HCT116 (cell line): ENCODE measurements around the gene LMBR1L. TPM values are rescaled to one million over a fixed set of nuclear protein-coding genes. Genes with fewer than 3 reads are reported as not detected.

ENCODE experiments used
- ATAC-seq: fragments of 200-7000 bp; cut with Tn5 transposase; 2 replicates; pipeline ENCODE4 v1.9.1; 2020; ENCODE audit warnings: mild to moderate bottlenecking, moderate library complexity
- BruUV-seq: library from RNA; stranded (reverse); fragments of 400-500 nt; replicated peaks from 2 replicates; lab custom pipeline; 2021; lab: Mats Ljungman, UMichigan
- CTCF ChIA-PET: fragments of 300-600 bp; sonication (Branson Sonifier 250); formaldehyde crosslinking; loops from one replicate; lab custom pipeline; 2021; ENCODE audit warnings: antibody characterized with exemption; lab: Charles Lee
- POLR2A ChIA-PET: fragments of 300-600, 350-600 bp; sonication (Branson Sonifier 250); formaldehyde crosslinking; loops from one replicate; lab custom pipeline; 2021; ENCODE audit warnings: antibody characterized with exemption; lab: Charles Lee
- RAD21 ChIA-PET, 2 experiments: fragments of 300-600 bp; sonication (Branson Sonifier 250); formaldehyde crosslinking; loops; one replicate each; lab custom pipeline; 2023; ENCODE audit warnings: low total read pairs in 2 of 2; ENCODE audit not compliant: uncharacterized antibody in 2 of 2, unreplicated experiment in 2 of 2, low non-redundant PET in 1 of 2; lab: Charles Lee
- DNase-seq: peaks from one replicate; pipeline ENCODE4 v3.0.0-alpha.2; 2010; ENCODE audit warnings: low read depth, low spot score
- H2AFZ ChIP-seq: fragments of 200-600 bp; shearing (Covaris generic), sonication (generic); 2 replicates; pipeline ENCODE4 v1.6.1; 2017; ENCODE audit warnings: low read depth, mixed run types, mixed read lengths, antibody characterized with exemption, low read length; ENCODE audit not compliant: poor library complexity, severe bottlenecking
- H3K27ac ChIP-seq: 2 replicates; pipeline ENCODE4 v1.5.1; 2012; ENCODE audit warnings: low read depth, low read length
- H3K27me3 ChIP-seq: fragments of 200-600 bp; sonication (generic); 2 replicates; pipeline ENCODE4 v1.6.1; 2016; ENCODE audit warnings: mixed run types, low read length, mixed read lengths; ENCODE audit not compliant: insufficient read depth
- H3K36me3 ChIP-seq, 2 experiments: fragments of 200-500 bp in 1 of 2; fragments of 200-600 bp in 1 of 2; sonication (Bioruptor generic) in 1 of 2; sonication (generic) in 1 of 2; 2 replicates each; pipeline versions ENCODE4 v1.5.1 to v1.6.1; 2014 to 2016; ENCODE audit warnings: low read length in 2 of 2, inconsistent platforms in 1 of 2, mixed read lengths in 1 of 2, mixed run types in 1 of 2; ENCODE audit not compliant: insufficient read depth in 2 of 2, control insufficient read depth in 1 of 2
- H3K4me1 ChIP-seq, 2 experiments: fragments of 200-600 bp in 1 of 2; sonication (generic) in 1 of 2; 2 replicates each; pipeline versions ENCODE4 v1.5.1 to v1.6.1; 2012 to 2017; ENCODE audit warnings: low read length in 2 of 2, inconsistent platforms in 1 of 2, mild to moderate bottlenecking in 1 of 2, mixed read lengths in 1 of 2, mixed run types in 1 of 2, moderate library complexity in 1 of 2; ENCODE audit not compliant: insufficient read depth in 2 of 2, control insufficient read depth in 1 of 2
- H3K4me2 ChIP-seq: fragments of 200-600 bp; sonication (generic); 2 replicates; pipeline ENCODE4 v1.6.1; 2017; ENCODE audit warnings: mixed run types, low read length, mixed read lengths
- H3K4me3 ChIP-seq, 2 experiments: fragments of 200-600 bp in 1 of 2; sonication (generic) in 1 of 2; replicated peaks in 1 of 2; 2 replicates each; pipeline ENCODE4 v1.5.1; 2011 to 2016; ENCODE audit warnings: low read length in 2 of 2, control low read depth in 1 of 2, low read depth in 1 of 2, mild to moderate bottlenecking in 1 of 2, mixed read lengths in 1 of 2, mixed run types in 1 of 2
- H3K79me2 ChIP-seq: fragments of 200-600 bp; sonication (generic); 2 replicates; pipeline ENCODE4 v1.6.1; 2017; ENCODE audit warnings: mild to moderate bottlenecking, mixed run types, low read length, moderate library complexity, mixed read lengths; ENCODE audit not compliant: insufficient read depth
- H3K9ac ChIP-seq: fragments of 200-600 bp; sonication (generic); 2 replicates; pipeline ENCODE4 v1.6.1; 2016; ENCODE audit warnings: low read length, mixed read lengths
- H3K9me2 ChIP-seq: fragments of 200-600 bp; sonication (generic), shearing (Covaris generic); 2 replicates; pipeline ENCODE4 v1.6.1; 2017; ENCODE audit warnings: mixed run types, mild to moderate bottlenecking, moderate library complexity; ENCODE audit not compliant: insufficient read depth
- H3K9me3 ChIP-seq, 2 experiments: fragments of 200-500 bp in 1 of 2; fragments of 200-600 bp in 1 of 2; sonication (Bioruptor generic) in 1 of 2; sonication (generic) in 1 of 2; 2 replicates each; pipeline ENCODE4 v1.6.1; 2014 to 2017; ENCODE audit warnings: low read length in 2 of 2, mixed read lengths in 2 of 2, inconsistent platforms in 1 of 2, low read depth in 1 of 2, mild to moderate bottlenecking in 1 of 2, mixed run types in 1 of 2, moderate library complexity in 1 of 2; ENCODE audit not compliant: control insufficient read depth in 1 of 2, insufficient read depth in 1 of 2
- H4K20me1 ChIP-seq: fragments of 200-600 bp; sonication (generic), shearing (Covaris generic); 2 replicates; pipeline ENCODE4 v1.6.1; 2017; ENCODE audit warnings: mixed run types, mild to moderate bottlenecking, moderate library complexity; ENCODE audit not compliant: insufficient read depth
- CEBPB ChIP-seq: IDR thresholded peaks from 2 replicates; pipeline ENCODE4 v1.6.1; 2012; ENCODE audit warnings: low read depth
- CTCF ChIP-seq, 3 experiments: fragments of 200-600 bp in 1 of 3; sonication (generic) in 1 of 3; IDR thresholded peaks in 2 of 3; conservative IDR thresholded peaks in 1 of 3; 2 replicates each; pipeline ENCODE4 v1.5.1; 2012 to 2017; ENCODE audit warnings: low read depth in 2 of 3, low read length in 2 of 3, antibody characterized with exemption in 1 of 3, borderline replicate concordance in 1 of 3, control low read depth in 1 of 3, mild to moderate bottlenecking in 1 of 3, mixed read lengths in 1 of 3, mixed run types in 1 of 3, moderate library complexity in 1 of 3; ENCODE audit not compliant: insufficient read depth in 1 of 3
- POLR2AphosphoS5 ChIP-seq: IDR thresholded peaks from 2 replicates; pipeline ENCODE4 v1.6.1; 2011; ENCODE audit warnings: mild to moderate bottlenecking, low read depth, low read length, moderate library complexity
- RAD21 ChIP-seq: IDR thresholded peaks from 2 replicates; pipeline ENCODE4 v1.6.1; 2012; ENCODE audit warnings: low read depth, mild to moderate bottlenecking
- SP1 ChIP-seq: IDR thresholded peaks from 2 replicates; pipeline ENCODE4 v1.6.1; 2012; ENCODE audit warnings: low read depth
- SRF ChIP-seq: IDR thresholded peaks from 2 replicates; pipeline ENCODE4 v1.6.1; 2012; ENCODE audit warnings: low read depth
- ZNF274 ChIP-seq: fragments of 200-500 bp; sonication (Bioruptor generic); IDR thresholded peaks from 2 replicates; pipeline ENCODE4 v1.6.1; 2014; ENCODE audit warnings: mild to moderate bottlenecking, low read depth, low read length, inconsistent platforms
- intact Hi-C: fragments of 100-400 bp; cut with micrococcal nuclease; formaldehyde crosslinking; loops from 2 replicates; pipeline ENCODE4 v1.10.0; 2022
- total RNA-seq: library from RNA; stranded (reverse); gene quantifications from one replicate; pipeline ENCODE4 v1.2.1, GENCODE V29; 2021; ENCODE audit not compliant: unreplicated experiment

The LMBR1L gene
- total RNA-seq, 1 experiment from 2014 or later, result 44.4 TPM

DNA sequence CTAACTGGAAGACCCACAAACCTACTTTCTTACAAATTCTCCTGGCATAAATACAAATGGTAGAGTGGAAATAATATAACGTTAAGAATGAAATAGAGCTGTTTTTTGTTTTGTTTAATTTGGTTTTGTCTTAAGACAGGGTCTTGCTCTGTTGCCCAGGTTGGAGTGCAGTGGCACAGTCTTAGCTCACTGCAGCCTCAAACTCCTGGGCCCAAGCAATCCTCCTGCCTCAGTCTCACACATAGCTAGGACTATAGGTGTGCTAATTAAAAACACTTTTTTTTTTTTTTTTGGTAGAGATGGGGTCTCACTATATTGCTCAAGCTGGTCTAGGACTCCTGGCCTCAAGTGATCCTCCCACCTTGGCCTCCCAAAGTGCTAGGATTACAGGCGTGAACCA is 11.9 kb downstream of the LMBR1L start:
- Histone ChIP-seq H2AFZ (no peak overlapping the region), H4K20me1 (no peaks in the 10 kb centered on the region), H3K9me2 (no peaks in the 10 kb centered on the region), H3K4me1 (no peaks in the 10 kb centered on the region), H3K27me3 (no peaks in the 10 kb centered on the region), H3K79me2 (no peaks in the 10 kb centered on the region), H3K36me3 (peaks cover 8 to 12% of the 10 kb centered on the region in 2 experiments; a peak in 1 of 4 replicates), H3K27ac (no peak overlapping the region), H3K4me3 (no peak overlapping the region), H3K4me2 (no peak overlapping the region), H3K9ac (no peak overlapping the region), H3K9me3 (no peaks in the 10 kb centered on the region)
- no peak for DNase-seq
- POLR2A ChIA-PET, result interaction anchor here (0.8 to 1.2 kb wide), 4 partner anchors 10 to 33 kb away, joined by 3 to 5 read pairs (median 4); partner anchors contain the start of genes LMBR1L and TUBA1B
- no peak for ATAC-seq
- no peak for TF ChIP-seq RAD21
- no TSS peak for BruUV-seq
- CTCF ChIA-PET, result interaction anchor here (0.7 to 4.9 kb wide), 12 partner anchors 10 to 90 kb away, joined by 3 to 59 read pairs (median 4); partner anchors contain the start of genes RHEBL1, TUBA1A and TUBA1B
- RAD21 ChIA-PET, result no interaction called here
- intact Hi-C loops, result no loop called here

- H3K36me3 ChIP-seq, result peaks cover 8 to 12% of the 10 kb centered on the region in 2 experiments; a peak in 1 of 4 replicates
Measured at GRCh38 chr12:49098035-49098451, 12.6 kb downstream of the LMBR1L start.

More at GRCh38 chr12:49098035-49098451, 12.6 kb downstream of the LMBR1L start:
- Histone ChIP-seq H3K27me3 (no peaks in the 10 kb centered on the region), H3K9ac (no peak overlapping the region), H3K9me2 (no peaks in the 10 kb centered on the region), H2AFZ (no peak overlapping the region), H3K4me1 (no peaks in the 10 kb centered on the region), H3K27ac (no peak overlapping the region)
- DNase-seq, result no peak
- CTCF ChIA-PET, result interaction anchor here (0.7 to 4.9 kb wide), 11 partner anchors 10 to 91 kb away, joined by 3 to 59 read pairs (median 5); partner anchors contain the start of genes RHEBL1, TUBA1A and TUBA1B
- TF ChIP-seq SP1 (no peak), POLR2AphosphoS5 (no peak), SRF (no peak), RAD21 (peak; percentile 53), CTCF (IDR thresholded peaks at IDR 0.05 in 2 of 3, conservative IDR thresholded peaks at IDR 0.05 in 1 of 3; ENCODE audit: borderline replicate concordance in 1 of 3, insufficient read depth in 1 of 3, low read depth in 2 of 3, low read length in 2 of 3) (peak; percentile 52 to 84 (median 79); a peak in 5 of 6 replicates), ZNF274 (no peak), CEBPB (no peak)
- TF ChIP-seq, all 23 proteins: peak for 2
- RAD21 ChIA-PET, result no interaction called here
- H3K4me3 ChIP-seq, result no peak overlapping the region
- intact Hi-C loops, result no loop called here
- no peaks in the 10 kb centered on the region for H4K20me1 ChIP-seq
- no TSS peak for BruUV-seq
- ATAC-seq, result peak; percentile 82
- H3K4me2 ChIP-seq, result no peak overlapping the region
- H3K9me3 ChIP-seq, result no peaks in the 10 kb centered on the region
- no peaks in the 10 kb centered on the region for H3K79me2 ChIP-seq
- POLR2A ChIA-PET, result interaction anchor here (0.8 to 1.2 kb wide), 4 partner anchors 10 to 33 kb away, joined by 3 to 5 read pairs (median 4); partner anchors contain the start of genes LMBR1L and TUBA1B
